Neural progenitor cell (in vitro differentiated cells): ENCODE data around the gene RBM28.

Experiments
- EZH2 ChIP-seq: fragments of 200-600 bp; sonication (generic); IDR thresholded peaks from 2 replicates; pipeline ENCODE4 v1.6.1; 2017; ENCODE audit warnings: antibody characterized with exemption, mild to moderate bottlenecking, moderate library complexity
- TF ChIP-seq, protein P1 (sequence below): fragments of 200-600 bp; sonication (generic); IDR thresholded peaks from 2 replicates; pipeline ENCODE4 v1.5.1; 2017; ENCODE audit warnings: antibody characterized with exemption, mild to moderate bottlenecking

DNA sequence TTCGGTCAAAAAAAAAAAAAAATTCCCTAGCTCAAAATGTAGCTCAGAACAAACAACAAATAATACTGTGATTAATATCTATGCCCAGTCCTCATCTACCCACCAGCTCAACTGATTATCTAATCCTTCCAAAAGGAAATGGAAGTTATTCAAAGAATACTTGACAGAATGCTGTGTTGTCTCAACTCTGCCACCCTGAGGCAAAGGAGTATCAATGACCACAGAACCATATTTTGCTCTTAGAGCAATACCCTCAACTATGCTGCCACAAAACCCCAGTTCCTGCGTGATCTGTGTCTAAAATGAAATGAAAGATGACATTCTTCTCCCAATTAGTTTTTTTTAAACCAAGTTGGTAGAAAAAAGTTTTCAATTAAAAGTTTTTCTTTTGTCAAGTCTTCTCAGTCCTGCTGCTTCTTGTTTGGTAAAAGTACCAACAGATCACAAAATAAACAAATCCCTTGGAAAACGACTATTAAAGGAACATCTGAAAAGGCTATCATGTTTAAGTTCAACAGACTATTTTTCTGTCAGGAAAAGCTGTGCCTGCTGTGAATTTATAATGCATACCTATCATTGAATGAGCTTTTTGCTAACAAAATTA lies 21.6 kb downstream of the RBM28 start:
- TF ChIP-seq EZH2 = no peak
- TF ChIP-seq, protein P1, sequence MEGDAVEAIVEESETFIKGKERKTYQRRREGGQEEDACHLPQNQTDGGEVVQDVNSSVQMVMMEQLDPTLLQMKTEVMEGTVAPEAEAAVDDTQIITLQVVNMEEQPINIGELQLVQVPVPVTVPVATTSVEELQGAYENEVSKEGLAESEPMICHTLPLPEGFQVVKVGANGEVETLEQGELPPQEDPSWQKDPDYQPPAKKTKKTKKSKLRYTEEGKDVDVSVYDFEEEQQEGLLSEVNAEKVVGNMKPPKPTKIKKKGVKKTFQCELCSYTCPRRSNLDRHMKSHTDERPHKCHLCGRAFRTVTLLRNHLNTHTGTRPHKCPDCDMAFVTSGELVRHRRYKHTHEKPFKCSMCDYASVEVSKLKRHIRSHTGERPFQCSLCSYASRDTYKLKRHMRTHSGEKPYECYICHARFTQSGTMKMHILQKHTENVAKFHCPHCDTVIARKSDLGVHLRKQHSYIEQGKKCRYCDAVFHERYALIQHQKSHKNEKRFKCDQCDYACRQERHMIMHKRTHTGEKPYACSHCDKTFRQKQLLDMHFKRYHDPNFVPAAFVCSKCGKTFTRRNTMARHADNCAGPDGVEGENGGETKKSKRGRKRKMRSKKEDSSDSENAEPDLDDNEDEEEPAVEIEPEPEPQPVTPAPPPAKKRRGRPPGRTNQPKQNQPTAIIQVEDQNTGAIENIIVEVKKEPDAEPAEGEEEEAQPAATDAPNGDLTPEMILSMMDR = peak; percentile 50
